Non-pigmented ciliary epithelial cell (primary cell): ENCODE data around the gene SUGCT.
"Not testable (repeated sequence)": the region's sequence is repeated elsewhere in the genome, so short reads cannot be mapped to it uniquely, and the experiment has no call there.

Experiments
- DNase-seq: peaks from one replicate; pipeline ENCODE4 v3.0.0-alpha.2; 2010; ENCODE audit warnings: low read depth

SUGCT gene

DNA sequence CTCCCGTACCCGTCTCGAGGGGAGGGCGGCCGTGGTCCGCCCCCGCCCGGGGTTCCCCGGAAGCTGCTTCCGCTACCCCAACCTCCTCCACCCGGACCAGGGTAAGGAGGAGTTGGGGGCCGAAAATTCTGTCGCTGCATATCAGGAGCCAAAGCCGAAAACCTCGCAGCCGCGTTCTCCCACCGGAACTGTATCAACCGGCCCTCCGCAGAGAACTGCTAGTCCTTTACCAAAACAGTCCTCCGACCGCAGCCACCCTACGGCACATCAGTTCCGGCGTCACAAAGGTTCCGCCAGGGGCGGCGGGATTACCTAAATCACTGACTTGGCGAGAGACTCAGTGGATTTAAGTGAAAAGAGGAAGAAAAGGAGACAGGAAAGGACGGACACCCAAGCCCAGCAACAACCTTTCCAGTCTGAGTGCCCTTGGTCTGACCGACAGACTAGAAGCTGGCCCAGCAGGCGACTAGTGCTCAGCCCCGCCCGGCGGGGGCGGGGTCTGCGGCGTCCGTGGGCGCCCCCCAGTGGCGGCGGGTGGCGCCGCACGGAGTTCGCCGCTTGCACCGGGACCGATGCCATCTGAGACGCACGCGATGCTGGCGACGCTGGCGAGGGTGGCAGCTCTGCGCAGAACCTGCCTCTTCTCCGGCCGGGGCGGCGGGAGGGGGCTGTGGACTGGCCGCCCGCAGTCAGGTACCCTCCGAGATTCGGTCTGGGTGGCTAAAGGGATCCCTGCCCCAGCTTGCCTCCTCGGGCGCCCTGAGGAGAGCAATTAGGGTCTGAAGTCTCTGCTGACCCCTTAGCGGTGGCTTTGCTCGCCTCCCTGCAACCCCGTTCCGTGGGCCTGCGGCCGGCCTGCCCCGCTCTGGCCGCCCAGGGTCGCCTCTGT, at the start of gene SUGCT, which contains the start of gene MPLKIP:
TSS of gene SUGCT (plus strand) at position 578 of the 889 bp plus-strand sequence.
TSS of gene MPLKIP (minus strand) at position 195 of the 889 bp plus-strand sequence. CDS start at position 140, 55 bp downstream.
- DNase-seq: peak; percentile 53

DNA sequence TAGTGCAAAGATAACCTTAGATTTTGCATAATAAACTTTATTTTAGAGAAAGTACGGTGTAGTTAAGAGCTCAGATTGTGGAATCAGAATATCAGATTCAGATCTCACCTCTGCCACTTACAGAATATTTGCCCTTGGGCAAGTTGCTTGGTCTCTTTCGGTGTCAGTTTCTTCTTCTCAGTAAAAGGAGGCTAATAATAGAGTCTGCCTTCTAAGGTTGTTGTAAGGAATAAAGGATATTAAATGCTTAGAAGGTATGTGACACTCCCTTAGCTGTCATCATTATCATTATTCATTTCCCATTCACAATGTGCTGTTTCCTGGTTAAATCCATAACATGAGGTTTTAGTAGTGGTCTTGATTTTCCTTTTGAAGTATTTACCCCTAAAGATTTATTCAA, 42.6 kb upstream of the SUGCT start:
- DNase-seq: no peak

DNA sequence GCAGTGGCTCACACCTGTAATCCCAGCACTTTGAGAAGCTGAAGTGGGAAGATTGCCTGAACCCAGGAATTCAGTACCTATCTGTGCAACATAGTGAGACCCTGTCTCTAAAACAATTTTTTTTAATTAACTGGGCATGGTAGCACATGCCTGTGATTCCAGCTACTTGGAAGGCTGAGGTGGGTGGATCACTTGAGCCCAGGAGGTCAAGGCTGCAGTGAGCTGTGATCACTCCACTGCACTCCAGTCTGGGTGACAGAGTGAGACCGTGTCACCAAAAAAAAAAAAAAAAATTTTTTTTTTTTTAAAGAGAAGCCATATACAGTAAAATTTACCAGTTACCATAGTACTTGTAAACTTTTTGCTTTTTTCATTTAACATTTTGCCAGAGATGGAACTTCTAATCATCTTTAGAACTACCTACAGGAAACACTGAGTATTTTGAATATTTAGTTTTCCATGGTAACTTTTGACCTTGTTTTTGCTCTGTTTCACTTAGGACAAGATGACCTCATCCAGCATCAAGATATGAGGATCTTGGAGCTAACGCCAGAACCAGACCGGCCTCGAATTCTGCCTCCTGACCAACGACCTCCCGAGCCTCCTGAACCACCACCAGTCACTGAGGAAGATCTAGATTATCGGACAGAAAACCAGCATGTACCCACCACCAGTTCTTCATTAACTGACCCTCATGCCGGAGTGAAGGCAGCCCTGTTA, 41.0 kb upstream of the SUGCT start:
- no peak for DNase-seq

DNA sequence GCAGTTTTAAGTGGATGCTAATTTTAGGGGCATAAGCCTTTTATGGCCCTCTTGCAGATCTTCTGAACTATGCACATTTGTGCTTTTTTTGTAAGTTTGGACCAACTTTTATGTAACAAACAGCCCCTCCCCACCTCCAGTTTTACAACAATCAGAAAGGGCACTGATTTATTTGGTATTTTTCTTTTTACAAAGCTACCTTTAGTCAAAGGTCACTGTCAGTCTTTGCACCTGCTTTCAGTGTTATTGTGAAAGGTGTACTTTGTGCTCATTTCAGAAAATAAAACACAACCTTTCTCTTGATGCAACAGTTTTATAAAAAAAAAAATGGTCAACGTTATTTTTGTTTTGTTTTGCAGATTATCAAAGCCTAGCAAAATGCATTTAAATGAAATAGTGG, 39.6 kb upstream of the SUGCT start:
- no peak for DNase-seq

DNA sequence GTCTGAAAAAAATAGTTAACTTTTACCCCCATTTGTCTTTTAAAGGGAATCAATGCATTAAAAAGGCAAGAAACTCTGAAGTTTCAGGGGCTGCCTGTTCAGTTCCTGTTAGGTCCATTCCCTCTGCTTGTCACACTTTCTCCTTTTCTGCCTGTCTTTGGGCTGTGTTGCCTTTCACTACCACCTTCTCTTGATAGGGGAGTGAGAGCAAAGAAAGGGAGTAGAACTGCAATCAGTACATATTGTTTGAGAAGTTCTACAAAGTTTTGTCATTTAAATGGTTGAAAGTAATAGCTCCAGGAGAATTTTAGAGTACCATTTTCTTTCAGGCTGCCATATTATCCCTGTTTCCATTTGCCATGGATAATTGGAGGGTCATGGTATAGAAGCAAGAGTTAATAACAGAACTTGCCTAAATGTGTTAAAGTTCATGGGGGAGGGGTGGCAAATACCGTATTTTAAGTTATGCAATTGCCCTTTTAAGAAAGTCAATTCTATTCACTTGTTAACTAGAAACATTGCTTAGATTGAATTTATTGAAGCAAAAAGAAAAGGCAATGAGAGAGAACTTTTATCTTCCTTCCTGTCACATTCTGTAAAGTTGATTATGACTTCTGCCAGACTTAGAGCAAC, 39.0 kb upstream of the SUGCT start:
- no peak for DNase-seq

DNA sequence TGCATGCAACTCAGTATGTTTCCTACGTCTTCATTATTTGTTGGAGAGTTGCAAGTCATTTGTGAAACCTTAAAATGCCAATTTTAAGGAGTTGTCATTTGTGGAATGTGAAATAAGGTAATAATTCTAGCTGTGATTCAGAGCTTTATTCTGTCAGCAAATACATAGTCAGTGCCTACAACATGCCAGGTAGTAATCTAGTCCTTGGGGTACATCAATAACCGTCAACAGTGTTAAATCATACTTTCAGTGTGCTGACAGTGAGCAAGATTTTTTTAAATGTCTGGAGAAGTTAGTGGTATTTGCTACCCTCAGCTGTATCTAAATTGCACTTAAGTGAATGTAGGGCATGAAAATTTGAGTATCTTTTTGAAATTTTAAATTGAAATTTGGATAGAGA, 37.1 kb upstream of the SUGCT start:
- no peak for DNase-seq

DNA sequence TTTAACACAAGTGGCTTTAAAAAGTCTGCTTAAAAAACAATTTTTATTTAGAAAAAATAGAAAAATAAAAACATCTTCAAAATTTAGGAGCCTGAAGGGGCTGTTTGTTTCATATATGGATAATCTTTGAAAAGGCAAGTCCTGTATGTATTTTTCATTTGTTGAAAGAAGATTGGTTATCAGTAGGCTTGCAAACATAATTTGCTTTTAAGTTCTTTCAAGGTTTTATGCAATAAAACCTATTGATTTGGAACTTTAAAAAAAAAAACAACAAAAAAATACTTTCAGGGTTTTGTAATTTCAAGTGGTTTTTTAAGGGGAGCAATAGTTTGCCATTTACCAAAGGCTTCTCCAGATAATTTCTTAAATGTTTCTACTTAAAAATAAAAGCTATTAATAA, 36.0 kb upstream of the SUGCT start:
- no peak for DNase-seq

DNA sequence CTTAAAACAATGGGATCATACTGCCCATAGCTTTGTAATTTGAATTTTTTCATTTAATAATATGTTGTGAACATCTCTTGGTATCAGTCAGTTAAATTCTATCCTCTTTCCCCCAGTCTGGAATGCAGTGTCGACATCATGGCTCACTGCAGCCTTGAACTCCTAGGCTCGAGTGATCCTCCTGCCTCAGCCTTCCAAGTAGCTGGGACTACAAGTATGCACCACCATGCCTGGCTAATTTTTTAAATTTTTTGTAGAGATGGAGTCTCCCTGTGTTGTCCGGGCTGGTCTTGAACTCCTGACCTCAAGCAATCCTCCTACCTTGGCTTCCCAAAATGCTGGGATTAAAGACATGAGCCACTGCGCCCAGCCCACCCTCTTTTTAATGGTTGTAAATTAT, 35.0 kb upstream of the SUGCT start:
- no peak for DNase-seq

DNA sequence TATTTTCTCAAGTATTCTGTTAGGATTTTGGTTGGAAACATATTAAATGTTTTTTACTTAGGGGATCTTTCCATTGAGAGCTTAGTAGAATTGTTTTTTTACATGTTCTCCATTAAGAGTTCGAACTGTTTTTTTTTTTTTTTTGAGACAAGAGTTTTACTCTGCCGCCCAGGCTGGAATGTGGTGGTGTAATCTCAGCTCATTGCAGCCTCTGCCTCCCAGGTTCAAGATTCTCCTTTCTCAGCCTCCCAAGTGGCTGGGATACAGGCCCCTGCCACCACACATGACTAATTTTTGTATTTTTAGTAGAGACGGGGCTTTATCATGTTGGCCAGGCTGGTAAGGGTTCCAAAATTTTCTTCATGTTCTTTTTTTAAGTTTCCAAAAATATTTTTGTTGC, 33.6 kb upstream of the SUGCT start:
- DNase-seq: no peak

DNA sequence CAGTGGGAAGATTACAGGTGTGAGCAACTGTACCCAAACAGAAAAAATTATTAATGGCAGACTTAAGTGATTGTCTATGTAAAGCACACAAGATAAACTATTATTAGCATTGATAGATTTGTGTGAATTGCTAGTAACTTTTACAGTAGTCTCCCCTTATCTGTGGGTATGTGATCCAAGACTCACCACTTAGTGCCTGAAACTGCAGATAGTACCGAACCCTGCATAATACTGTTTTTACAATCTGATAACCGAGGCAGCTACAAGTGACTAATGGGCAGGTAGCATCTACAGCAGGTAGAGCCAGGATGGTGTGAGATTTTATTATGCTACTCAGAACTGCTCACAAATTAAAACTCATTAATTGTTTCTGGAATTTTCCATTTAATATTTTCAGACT, 31.9 kb upstream of the SUGCT start:
- DNase-seq: no peak

DNA sequence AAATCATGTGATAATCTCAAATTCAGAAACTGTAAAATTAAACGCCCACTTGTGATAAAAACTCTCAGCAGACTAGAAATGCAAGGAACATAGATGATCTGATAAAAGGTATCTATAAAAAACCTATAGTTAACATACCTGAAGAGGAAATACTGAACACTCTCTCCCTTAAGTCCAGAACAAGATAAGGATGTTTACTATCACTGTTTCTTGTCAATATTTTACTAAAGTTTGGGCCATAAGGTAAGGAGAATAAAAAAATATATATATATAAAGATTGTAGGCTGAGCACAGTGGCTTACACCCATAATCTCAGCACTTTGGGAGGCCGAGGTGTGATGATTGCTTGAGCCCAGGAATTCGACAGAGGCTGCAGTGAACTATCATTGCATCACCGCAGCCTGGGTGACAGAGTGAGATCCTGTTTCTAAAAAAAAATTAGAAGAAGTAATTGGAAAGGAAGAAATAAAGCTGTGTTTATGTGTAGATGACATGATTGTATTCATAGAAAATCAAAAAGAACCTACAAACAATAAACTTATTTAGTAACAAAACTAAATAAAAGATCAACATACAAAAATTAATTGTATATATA, 28.8 kb upstream of the SUGCT start:
- no peak for DNase-seq

DNA sequence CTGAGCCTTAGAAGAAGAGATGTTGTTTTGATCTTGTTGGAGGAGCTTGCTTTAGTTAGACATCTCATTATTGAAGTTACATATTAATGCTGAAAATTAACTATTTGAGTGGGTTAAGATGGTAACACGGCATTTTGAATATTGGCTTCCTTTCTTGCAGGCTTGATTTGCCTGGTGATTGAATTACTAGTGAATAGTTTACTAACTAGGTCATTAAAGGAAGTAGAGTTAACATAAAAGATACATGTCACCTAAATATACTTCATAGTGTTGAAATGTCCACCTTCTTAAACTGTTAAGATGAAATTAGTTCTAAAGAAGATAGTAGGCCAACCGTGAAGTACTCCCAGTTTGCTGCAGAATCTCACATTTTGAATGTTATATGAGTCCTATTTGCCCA, 18.9 kb upstream of the SUGCT start:
- no peak for DNase-seq

DNA sequence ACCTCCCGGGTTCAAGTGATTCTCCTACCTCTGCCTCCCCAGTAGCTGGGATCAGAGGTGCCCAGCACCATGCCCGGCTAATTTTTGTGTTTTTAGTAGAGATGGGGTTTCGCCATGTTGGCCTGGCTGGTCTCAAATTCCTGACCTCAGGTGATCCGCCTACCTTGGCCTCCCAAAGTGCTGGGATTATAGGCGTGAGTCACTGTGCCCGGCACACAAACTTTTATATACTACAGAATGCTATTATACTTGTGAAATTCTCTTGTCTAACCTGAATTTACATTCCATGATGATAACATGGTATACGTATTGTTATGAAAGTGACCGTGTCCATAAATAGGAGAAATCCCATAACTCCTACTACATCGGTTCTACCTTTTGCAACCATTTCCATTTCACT, 17.6 kb upstream of the SUGCT start:
- not testable (repeated sequence) for DNase-seq

DNA sequence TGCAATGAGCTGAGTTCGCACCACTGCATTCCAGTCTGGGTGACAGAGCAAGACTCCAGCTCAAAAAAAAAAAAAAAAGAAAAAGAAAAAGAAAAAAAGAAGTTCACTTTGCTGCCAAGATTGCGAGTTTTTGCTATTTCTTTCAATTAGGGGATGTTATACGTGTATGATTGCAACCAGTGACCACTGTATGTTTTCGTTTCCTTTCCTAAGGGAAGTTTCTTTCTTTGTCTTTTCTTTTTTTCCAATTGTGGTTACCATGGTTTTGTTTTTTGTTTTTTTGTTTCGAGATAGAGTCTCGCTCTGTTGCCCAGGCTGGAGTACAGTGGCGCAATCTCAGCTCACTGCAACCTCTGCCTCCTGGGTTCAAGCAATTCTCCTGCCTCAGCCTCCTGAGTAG, 16.6 kb upstream of the SUGCT start:
- not testable (repeated sequence) for DNase-seq

DNA sequence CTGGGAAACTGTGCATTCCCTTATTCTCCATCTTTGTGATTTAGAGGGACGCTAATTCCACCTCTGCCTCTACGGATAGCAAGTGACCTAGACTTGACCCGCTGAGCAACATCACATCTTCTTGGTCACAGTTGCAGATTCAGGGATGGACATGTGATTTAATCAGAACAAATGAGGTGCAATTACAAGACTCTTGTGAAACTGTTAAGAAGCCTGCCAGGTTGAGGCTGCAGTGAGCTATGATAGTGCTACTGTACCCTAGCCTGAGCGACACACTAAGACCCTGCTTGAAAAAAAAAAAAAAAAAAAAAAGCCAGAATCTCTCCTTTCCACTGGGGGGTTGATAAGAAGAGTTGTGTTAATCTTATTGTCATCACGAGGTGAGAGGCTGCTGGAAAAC, 14.8 kb upstream of the SUGCT start:
- DNase-seq: no peak

DNA sequence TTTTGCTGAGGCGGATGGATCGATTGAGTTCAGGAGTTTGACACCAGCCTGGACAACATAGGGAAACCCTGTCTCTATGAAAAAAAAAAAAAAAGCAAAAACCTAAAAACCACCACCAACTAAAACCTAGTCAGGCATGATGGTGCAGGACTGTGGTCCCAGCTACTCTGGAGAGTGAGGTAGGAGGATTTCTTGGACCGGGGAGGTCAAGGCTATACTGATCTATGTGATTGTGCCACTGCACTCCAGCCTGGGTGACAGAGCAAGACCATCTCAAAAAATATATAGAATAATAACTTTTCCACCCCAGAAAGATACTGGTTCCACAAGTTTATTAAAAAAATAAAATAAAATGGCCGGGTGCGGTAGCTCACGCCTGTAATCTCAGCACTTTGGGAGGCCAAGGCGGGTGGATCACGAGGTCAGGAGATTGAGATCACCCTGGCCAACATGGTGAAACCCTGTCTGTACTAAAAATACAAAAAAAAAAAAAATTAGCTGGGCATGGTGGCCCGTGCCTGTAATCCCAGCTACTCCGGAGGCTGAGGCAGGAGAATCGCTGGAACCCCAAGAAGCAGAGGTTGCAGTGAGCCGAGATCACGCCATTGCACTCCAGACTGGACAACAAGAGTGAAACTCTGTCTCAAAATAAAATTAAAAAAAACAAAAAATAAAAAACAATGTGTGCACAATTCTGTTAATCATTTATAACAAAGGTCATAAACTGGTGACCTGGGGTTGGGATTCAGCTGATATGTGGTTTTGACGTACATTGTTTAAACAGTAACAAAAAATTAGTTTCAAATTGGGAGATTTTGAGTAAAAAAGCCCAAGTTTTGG, 12.5 kb upstream of the SUGCT start:
- not testable (repeated sequence) for DNase-seq

DNA sequence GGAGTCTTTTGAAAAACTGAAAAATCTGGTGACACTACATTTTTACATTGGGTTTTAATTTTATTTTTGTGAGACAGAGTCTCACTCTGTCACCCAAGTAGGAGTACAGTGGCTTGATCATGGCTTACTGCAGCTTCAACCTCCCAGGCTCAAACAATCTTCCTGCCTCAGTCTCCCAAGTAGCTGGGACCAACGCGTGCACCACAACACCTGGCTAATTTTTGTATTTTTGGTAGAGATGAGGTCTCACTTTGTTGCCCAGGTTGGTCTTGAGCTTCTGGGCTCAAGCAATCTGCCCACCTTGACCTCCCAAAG, 11.9 kb upstream of the SUGCT start:
- DNase-seq: no peak

DNA sequence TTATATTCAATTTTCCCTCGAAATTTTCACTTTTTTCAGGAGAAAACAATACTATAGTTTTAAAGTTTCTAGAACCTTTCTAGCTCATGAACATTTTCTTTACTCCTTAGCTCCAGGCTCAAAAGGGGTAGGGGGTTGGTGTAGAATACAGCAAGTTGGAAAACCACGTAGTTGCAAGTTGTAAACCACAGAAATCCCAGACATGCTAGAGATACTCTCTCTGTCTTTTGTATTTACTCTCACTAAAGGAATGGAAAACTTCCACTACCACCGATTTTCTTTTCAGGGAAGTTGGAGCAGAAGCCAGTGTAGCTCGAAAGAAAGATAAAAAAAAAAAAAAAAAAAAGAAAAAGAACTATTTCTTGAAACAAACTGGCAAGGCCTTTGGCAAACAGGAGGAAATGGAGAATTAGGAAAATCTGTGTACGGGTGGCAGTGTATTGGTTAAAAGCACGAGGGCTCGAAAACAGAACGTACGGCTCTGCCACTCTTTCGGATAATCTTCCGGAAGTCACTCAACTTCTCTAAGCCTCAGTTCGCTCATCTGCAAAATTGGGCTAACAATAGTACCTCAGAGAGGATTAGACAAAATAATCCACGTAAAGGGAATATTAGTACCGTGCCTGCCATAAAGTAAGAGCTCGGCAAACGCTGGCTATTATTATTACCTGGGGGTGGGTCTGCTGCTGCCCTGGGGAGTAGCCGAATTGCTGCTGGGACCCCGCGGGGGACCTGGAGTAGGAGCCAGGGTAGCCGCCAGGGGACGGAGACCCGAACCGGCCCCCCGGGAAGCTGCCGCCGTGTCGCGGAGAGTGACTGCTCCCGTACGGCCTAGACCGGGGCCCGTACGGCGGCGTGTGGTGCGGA, 1.0 kb upstream of the SUGCT start:
- no peak for DNase-seq

DNA sequence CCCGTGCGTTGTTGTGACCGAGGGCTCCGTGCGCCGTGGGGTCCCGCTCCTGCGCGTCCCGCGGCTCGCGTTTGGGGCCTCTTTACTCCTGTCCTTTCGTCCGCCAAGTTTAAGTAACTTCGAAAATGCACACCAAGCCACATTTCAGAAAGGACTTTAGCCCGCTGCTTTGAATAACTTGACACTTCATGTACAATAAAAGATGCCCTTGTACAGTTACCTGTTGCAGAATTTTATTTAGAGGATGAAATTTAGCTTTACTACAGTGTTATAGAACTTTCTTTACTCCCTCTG, 459 bp downstream of the SUGCT start:
- DNase-seq: no peak

DNA sequence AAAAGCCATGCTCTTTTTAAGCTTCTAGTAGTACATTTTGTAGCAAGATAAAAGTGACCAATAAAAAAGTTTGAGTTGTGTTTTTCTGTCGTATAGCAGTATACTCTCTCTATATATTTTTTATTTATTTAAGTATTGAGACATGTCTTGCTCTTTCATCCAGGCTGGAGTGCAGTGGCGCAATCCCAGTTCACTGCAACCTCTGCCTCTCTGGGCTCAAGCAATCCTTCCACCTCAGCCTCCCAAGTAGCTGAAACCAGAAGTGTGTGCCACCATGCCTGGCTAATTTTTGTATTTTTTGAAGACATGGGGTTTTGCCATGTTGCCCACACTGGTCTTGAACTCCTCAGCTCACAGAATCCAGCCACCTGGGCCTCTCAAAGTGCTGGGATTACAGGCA, 2.8 kb downstream of the SUGCT start:
- DNase-seq: no peak

DNA sequence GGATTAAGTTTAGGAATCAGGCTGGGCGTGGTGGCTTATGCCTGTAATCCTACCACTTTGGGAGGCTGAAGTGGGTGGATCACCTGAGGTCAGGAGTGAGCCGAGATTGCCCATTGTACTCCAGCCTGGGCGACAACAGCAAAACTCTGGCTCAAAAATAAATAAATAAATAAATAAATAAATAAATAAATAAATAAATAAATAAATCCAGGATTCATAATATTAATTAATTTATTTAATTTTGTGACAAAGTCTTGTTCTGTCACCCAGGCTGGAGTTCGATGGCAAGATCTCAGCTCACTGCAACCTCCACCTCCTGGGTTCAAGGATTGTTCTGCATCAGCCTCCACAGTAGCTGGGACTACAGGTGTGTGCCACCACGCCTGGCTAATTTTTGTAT, 4.2 kb downstream of the SUGCT start:
- DNase-seq: no peak
